Measurements from ENCODE around the gene ARID2. TPM values are rescaled to one million over a fixed set of nuclear protein-coding genes. Genes with fewer than 3 reads are reported as not detected.

Gene ARID2
- total and polyA plus RNA-seq, 2 of the 4 experiments (the other 2 are of a cell fraction), result 5.4 to 28.1 TPM

- in situ Hi-C loops (cut with MboI; ENCODE audit: low sequenced_read_pairs), result no loop called here
- no peak for TF ChIP-seq FOS (IDR thresholded peaks at IDR 0.05; ENCODE audit: low read depth, low read length)
- no peak for TF ChIP-seq RFX5 (IDR thresholded peaks at IDR 0.05; ENCODE audit: low read depth, low read length)
- TF ChIP-seq CEBPB (IDR thresholded peaks at IDR 0.05; ENCODE audit: low read depth, low read length), result no peak
- TF ChIP-seq MAFK (IDR thresholded peaks at IDR 0.05; ENCODE audit: low read depth, low read length), result no peak
- TF ChIP-seq CHD1 (IDR thresholded peaks at IDR 0.05; ENCODE audit: low read depth, low read length), result no peak
- H4K91ac ChIP-seq (ENCODE audit: insufficient read depth, low read depth, low read length), result no peak overlapping the region
- dilution Hi-C loops (cut with HindIII; ENCODE audit: low sequenced_read_pairs, unreplicated experiment), result no loop called here
- no peak overlapping the region for H2AK5ac ChIP-seq (ENCODE audit: low read depth, low read length)
- no peak overlapping the region for H3K4ac ChIP-seq (ENCODE audit: low read depth, low read length)
- H4K20me1 ChIP-seq (ENCODE audit: insufficient read depth, low read length), result no peaks in the 10 kb centered on the region
- H3K79me1 ChIP-seq (ENCODE audit: low read depth in 1 of 2, low read length in 2 of 2), result peaks cover 0 to 3% of the 10 kb centered on the region in 2 experiments; a peak in 2 of 4 replicates
- no peaks in the 10 kb centered on the region for H3K4me1 ChIP-seq (ENCODE audit: control insufficient read depth, insufficient read depth, low read length)
- no peak overlapping the region for H2AFZ ChIP-seq (replicated peaks; ENCODE audit: low read length, poor library complexity)
- no peak overlapping the region for H3K18ac ChIP-seq (ENCODE audit: low read depth, low read length)
- no peak overlapping the region for H2BK5ac ChIP-seq (ENCODE audit: low read depth, low read length, poor library complexity, severe bottlenecking)
- no peak overlapping the region for H3K9ac ChIP-seq (ENCODE audit: low read depth, low read length)
- CTCF ChIA-PET, result no interaction called here
- H3K14ac ChIP-seq (replicated peaks; ENCODE audit: low read depth, low read length), result no peak overlapping the region
- BruUV-seq (replicated peaks), result no TSS peak
- no peaks in the 10 kb centered on the region for H3K9me3 ChIP-seq (ENCODE audit: control insufficient read depth, insufficient read depth, low read length)
- no peak overlapping the region for H3K27ac ChIP-seq (ENCODE audit: insufficient read depth, low read length)
- ATAC-seq (ENCODE audit: low read depth), result no peak
- POLR2A ChIA-PET (ENCODE audit: unreplicated experiment), result no interaction called here
- no peak overlapping the region for H3K4me2 ChIP-seq (ENCODE audit: low read depth, low read length)
- H4K8ac ChIP-seq (ENCODE audit: low read depth in 2 of 2, low read length in 2 of 2), result no peak overlapping the region
- WGBS, 2 experiments (ENCODE audit: extremely low coverage in 2 of 2, insufficient read length in 1 of 2), result no CpG with 5 or more reads among the region's 4 CpGs
- H3K9me1 ChIP-seq (ENCODE audit: insufficient read depth, low read length), result no peaks in the 10 kb centered on the region; the same call in 1 of the 2 replicates
- H3K27me3 ChIP-seq (ENCODE audit: control insufficient read depth, insufficient read depth, low read length), result no peaks in the 10 kb centered on the region
- H3K56ac ChIP-seq (ENCODE audit: extremely low read depth, insufficient read depth, low read length), result no peak overlapping the region
- intact Hi-C loops (cut with micrococcal nuclease), result no loop called here
- H2BK15ac ChIP-seq (ENCODE audit: low read depth, low read length), result no peak overlapping the region
- no peak overlapping the region for H3K4me3 ChIP-seq (ENCODE audit: insufficient read depth, low read depth, low read length)
- DNase-seq, result no peak
- H2BK120ac ChIP-seq (ENCODE audit: low read depth, low read length), result no peak overlapping the region
- no peak overlapping the region for H2AK9ac ChIP-seq (replicated peaks; ENCODE audit: low read depth, low read length, poor library complexity)
- H3K36me3 ChIP-seq (ENCODE audit: control insufficient read depth, insufficient read depth, low read length), result no peaks in the 10 kb centered on the region
- no peak overlapping the region for H3K23ac ChIP-seq (ENCODE audit: low read depth, low read length)
- H2BK20ac ChIP-seq (ENCODE audit: low read depth, low read length), result no peak overlapping the region
- no peak overlapping the region for H4K5ac ChIP-seq (ENCODE audit: low read depth, low read length)
Measured at GRCh38 chr12:45712319-45712718, 17.2 kb upstream of the ARID2 start.
